PFSK-1 (cell line): ENCODE measurements around the gene MAP4.

Experiments used
- FOXP2 ChIP-seq: optimal IDR thresholded peaks from 2 replicates; pipeline ENCODE3; 2011; ENCODE audit warnings: borderline replicate concordance, control low read depth, inconsistent platforms; ENCODE audit not compliant: insufficient read depth; ENCODE audit errors: extremely low read length, extremely low read depth
- POLR2AphosphoS5 ChIP-seq: IDR thresholded peaks from 2 replicates; pipeline ENCODE4 v1.6.1; 2012; ENCODE audit warnings: low read depth, mild to moderate bottlenecking, control low read depth, low read length, moderate library complexity
- REST ChIP-seq, 2 experiments: IDR thresholded peaks; 2 replicates each; pipeline versions ENCODE4 v1.6.1 to v1.8.0; 2011 to 2012; ENCODE audit warnings: low read depth in 2 of 2, low read length in 2 of 2, control low read depth in 1 of 2, inconsistent platforms in 1 of 2, mild to moderate bottlenecking in 1 of 2, moderate library complexity in 1 of 2; ENCODE audit not compliant: insufficient read depth in 1 of 2
- SIN3A ChIP-seq: IDR thresholded peaks from 2 replicates; pipeline ENCODE4 v1.6.1; 2012; ENCODE audit warnings: mild to moderate bottlenecking, low read length, moderate library complexity, borderline replicate concordance; ENCODE audit not compliant: insufficient read depth
- TAF1 ChIP-seq: IDR thresholded peaks from 2 replicates; pipeline ENCODE4 v1.6.1; 2012; ENCODE audit warnings: low read length, control low read depth, borderline replicate concordance; ENCODE audit not compliant: insufficient read depth

MAP4 gene

GRCh38 chr3:47896736-47897135, 119.5 kb downstream of the MAP4 start:
- no peak for TF ChIP-seq TAF1
- no peak for TF ChIP-seq REST (IDR thresholded peaks at IDR 0.05; ENCODE audit: insufficient read depth in 1 of 2, low read depth in 2 of 2, low read length in 2 of 2)
- TF ChIP-seq FOXP2: no peak
- TF ChIP-seq SIN3A: no peak
- TF ChIP-seq POLR2AphosphoS5: no peak

- TF ChIP-seq REST (IDR thresholded peaks at IDR 0.05; ENCODE audit: insufficient read depth in 1 of 2, low read depth in 2 of 2, low read length in 2 of 2) (no peak), FOXP2 (no peak), SIN3A (no peak), TAF1 (no peak), POLR2AphosphoS5 (no peak)
These were observed 121.0 kb downstream of the MAP4 start for GRCh38 chr3:47895241-47895640.

GRCh38 chr3:47892286-47893040, 123.8 kb downstream of the MAP4 start:
- TF ChIP-seq SIN3A (no peak), REST (IDR thresholded peaks at IDR 0.05; ENCODE audit: insufficient read depth in 1 of 2, low read depth in 2 of 2, low read length in 2 of 2) (no peak), FOXP2 (no peak), POLR2AphosphoS5 (no peak), TAF1 (no peak)

- TF ChIP-seq FOXP2: no peak
- no peak for TF ChIP-seq TAF1
- no peak for TF ChIP-seq SIN3A
- TF ChIP-seq REST (IDR thresholded peaks at IDR 0.05; ENCODE audit: insufficient read depth in 1 of 2, low read depth in 2 of 2, low read length in 2 of 2): no peak
- TF ChIP-seq POLR2AphosphoS5: no peak
These were observed 124.6 kb downstream of the MAP4 start for GRCh38 chr3:47891613-47892005.
